ENCODE measurements around the gene MDK. TPM values are rescaled to one million over a fixed set of nuclear protein-coding genes. Genes with fewer than 3 reads are reported as not detected.

Gene MDK
- total RNA-seq, 4 donors from 2014 or later: 4.0 to 23.8 (median 8.1) TPM

DNA sequence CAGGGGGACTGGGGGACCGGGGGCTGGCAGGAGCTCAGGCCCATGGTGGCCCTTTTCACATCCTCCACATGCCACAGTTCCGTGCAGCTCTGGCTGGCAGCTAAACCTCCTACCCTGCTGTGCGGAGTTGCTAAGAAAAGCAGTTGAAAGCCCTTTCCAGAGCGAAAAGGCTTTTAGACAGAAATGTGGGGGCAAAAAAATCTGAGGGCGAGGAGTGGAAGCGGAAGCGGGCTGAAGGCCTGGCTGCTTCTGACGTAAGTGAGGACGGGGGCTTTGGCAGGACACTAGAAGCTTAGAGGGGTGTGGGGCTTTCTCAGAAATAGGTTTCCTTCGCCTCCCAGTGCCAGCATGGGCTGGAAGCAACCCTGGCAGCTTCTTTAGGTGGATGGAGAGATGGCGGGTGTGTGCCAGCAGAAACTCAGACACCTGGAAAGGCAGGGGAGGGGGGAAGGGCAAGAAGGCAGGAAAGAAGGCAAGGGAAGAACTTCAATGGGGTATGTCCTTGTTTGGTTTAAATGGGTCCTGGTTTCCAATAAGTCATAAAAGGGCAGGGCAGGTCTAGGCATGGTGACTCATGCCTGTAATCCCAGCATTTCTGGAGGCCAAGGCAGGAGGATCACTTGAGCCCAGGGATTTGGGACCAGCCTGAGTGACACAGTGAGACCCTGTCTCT is 45.4 kb upstream of the MDK start:
- TF ChIP-seq, protein P1, sequence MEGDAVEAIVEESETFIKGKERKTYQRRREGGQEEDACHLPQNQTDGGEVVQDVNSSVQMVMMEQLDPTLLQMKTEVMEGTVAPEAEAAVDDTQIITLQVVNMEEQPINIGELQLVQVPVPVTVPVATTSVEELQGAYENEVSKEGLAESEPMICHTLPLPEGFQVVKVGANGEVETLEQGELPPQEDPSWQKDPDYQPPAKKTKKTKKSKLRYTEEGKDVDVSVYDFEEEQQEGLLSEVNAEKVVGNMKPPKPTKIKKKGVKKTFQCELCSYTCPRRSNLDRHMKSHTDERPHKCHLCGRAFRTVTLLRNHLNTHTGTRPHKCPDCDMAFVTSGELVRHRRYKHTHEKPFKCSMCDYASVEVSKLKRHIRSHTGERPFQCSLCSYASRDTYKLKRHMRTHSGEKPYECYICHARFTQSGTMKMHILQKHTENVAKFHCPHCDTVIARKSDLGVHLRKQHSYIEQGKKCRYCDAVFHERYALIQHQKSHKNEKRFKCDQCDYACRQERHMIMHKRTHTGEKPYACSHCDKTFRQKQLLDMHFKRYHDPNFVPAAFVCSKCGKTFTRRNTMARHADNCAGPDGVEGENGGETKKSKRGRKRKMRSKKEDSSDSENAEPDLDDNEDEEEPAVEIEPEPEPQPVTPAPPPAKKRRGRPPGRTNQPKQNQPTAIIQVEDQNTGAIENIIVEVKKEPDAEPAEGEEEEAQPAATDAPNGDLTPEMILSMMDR (IDR thresholded peaks at IDR 0.05; ENCODE audit: low read depth): no peak

DNA sequence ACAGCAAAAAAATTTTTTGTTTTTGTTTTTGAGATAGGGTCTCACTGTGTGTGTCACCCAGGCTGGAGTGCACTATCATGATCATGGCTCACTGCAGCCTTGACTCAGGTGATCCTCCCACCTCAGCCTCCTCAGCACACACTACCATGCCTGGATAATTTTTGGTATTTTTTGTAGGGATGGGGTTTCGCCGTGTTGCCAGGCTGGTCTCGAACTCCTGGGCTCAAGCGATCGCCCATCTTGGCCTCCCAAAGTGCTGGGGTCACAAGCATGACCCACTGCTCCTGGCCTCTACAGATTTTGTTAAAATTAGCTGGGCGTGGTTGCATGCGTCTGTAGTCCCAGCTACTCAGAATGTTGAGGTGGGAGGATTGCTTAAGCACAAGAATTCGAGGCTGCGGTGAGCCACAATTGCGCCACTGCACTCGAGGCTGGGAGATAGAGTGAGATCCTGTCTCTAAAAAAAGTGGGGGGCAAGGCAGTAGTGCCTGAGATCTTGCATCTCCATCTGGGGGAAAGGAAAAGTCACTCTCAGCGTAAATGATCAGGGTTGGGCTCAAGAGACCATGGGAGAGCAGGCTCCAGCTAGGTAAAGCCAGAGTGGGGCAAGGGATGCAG is 44.8 kb upstream of the MDK start:
- TF ChIP-seq, protein P1 (IDR thresholded peaks at IDR 0.05; ENCODE audit: low read depth): no peak

GRCh38 chr11:46337626-46338345 is 43.7 kb upstream of the MDK start:
- TF ChIP-seq, protein P1 (IDR thresholded peaks at IDR 0.05; ENCODE audit: low read depth): no peak

- TF ChIP-seq, protein P1 (IDR thresholded peaks at IDR 0.05; ENCODE audit: low read depth): no peak
Observed at GRCh38 chr11:46338636-46338987, 42.9 kb upstream of the MDK start.

GRCh38 chr11:46338988-46339666 is 42.3 kb upstream of the MDK start:
- TF ChIP-seq, protein P1 (IDR thresholded peaks at IDR 0.05; ENCODE audit: low read depth): no peak

DNA sequence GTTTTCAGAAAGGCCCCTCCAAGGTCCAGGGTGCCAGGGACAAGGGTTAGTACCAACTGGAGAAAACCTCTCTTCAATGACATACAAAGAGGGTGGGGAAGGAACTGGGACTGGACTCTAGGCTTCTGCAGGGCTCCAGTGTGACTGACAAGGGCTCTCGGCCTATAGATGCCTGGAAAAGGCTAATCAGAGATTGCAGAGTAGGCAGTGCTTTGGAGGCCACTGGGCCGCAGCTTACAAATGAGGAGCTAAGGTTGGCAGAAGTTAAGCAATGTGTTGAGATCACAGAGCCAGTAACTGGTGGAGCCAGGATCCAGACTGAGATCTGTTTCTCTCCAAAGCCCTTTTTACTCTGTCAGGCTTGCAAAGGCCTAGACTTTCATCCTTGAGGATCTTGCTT is 41.7 kb upstream of the MDK start:
- TF ChIP-seq, protein P1 (IDR thresholded peaks at IDR 0.05; ENCODE audit: low read depth): no peak

DNA sequence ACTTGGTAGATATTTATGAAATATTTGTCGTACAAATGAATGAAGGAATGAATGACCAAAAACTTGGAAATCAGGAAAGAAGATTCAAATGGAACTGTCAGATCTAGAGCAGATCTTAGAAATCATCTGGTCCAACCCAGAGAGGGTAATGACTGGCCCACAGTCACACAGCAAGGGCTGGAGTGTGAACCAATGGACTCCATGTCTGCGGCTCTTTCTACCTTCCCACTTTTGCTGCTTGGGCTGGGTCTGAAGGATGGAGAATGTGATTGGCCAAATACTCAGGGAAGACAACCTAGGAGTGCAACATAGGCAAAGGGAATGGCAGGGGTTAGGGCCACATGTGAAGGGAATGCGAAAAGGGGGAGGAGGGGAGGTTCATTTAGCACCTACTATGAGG is 40.0 kb upstream of the MDK start:
- TF ChIP-seq, protein P1 (IDR thresholded peaks at IDR 0.05; ENCODE audit: low read depth): no peak
